K562 (cell line): ENCODE results near the gene PTCH2. TPM values are rescaled to one million over a fixed set of nuclear protein-coding genes. Genes with fewer than 3 reads are reported as not detected.

Experiments
- ARID2 ChIP-seq: fragments of 450-650 bp; IDR thresholded peaks from 2 replicates; pipeline ENCODE4 v1.6.1; 2017; ENCODE audit warnings: antibody characterized with exemption, mild to moderate bottlenecking
- ESRRB ChIP-seq: fragments of 250-450 bp; sonication (Bioruptor Pico); IDR thresholded peaks from 2 replicates; pipeline ENCODE4 v1.5.0; 2020; ENCODE audit warnings: mild to moderate bottlenecking, moderate library complexity, borderline replicate concordance
- GTF2A2 ChIP-seq: IDR thresholded peaks from 2 replicates; pipeline ENCODE4 v1.6.1; 2016; ENCODE audit warnings: mild to moderate bottlenecking, missing genetic modification characterization, missing compliant biosample characterization
- GTF2E2 ChIP-seq: fragments of 200-800 bp; sonication (Bioruptor generic); IDR thresholded peaks from 2 replicates; pipeline ENCODE4 v1.6.1; 2016; ENCODE audit warnings: missing genetic modification characterization, missing compliant biosample characterization
- KLF16 ChIP-seq: IDR thresholded peaks from 2 replicates; pipeline ENCODE4 v1.6.1; 2016; ENCODE audit warnings: antibody characterized with exemption
- MBD2 ChIP-seq: sonication (generic); IDR thresholded peaks from 2 replicates; pipeline ENCODE4 v1.6.1; 2016; ENCODE audit warnings: low read depth, borderline replicate concordance
- MCM3 ChIP-seq: fragments of 450-650 bp; IDR thresholded peaks from 2 replicates; pipeline ENCODE4 v1.6.1; 2016
- NCOA4 ChIP-seq: fragments of 450-650 bp; IDR thresholded peaks from 2 replicates; pipeline ENCODE4 v1.6.1; 2018; ENCODE audit warnings: mild to moderate bottlenecking; ENCODE audit not compliant: partially characterized antibody
- NR3C1 ChIP-seq: sonication (generic); formaldehyde crosslinking; IDR thresholded peaks from 2 replicates; pipeline ENCODE4 v1.8.1; 2022; ENCODE audit warnings: missing genetic modification reagents
- SAFB2 ChIP-seq: fragments of 200-400 bp; formaldehyde crosslinking; IDR thresholded peaks from 2 replicates; pipeline ENCODE4 v1.6.1; 2018; ENCODE audit warnings: borderline replicate concordance, low read length, low read depth, moderate library complexity; ENCODE audit not compliant: severe bottlenecking
- THRAP3 ChIP-seq: fragments of 450-650 bp; IDR thresholded peaks from 2 replicates; pipeline ENCODE4 v1.6.1; 2016; ENCODE audit warnings: mild to moderate bottlenecking, inconsistent platforms, borderline replicate concordance
- ZBTB8A ChIP-seq: fragments of 450-650 bp; IDR thresholded peaks from 2 replicates; pipeline ENCODE4 v1.6.1; 2018; ENCODE audit warnings: mild to moderate bottlenecking, moderate library complexity; ENCODE audit not compliant: partially characterized antibody
- ZC3H11A ChIP-seq: IDR thresholded peaks from 2 replicates; pipeline ENCODE4 v1.6.1; 2012; ENCODE audit warnings: low read depth, low read length, improper control_type of control experiment
- ZSCAN29 ChIP-seq: fragments of 450-650 bp; IDR thresholded peaks from 2 replicates; pipeline ENCODE4 v1.6.1; 2017
- polyA plus RNA-seq, 8 experiments: library from polyadenylated mRNA; depleted of rRNA in 4 of 8; stranded (reverse) in 5 of 8; unstranded in 3 of 8; fragments of >200 nt; fragmentation: Nextera tagmentation in 2 of 8; fragmentation: Illumina TruSeq in 1 of 8; extraction: Ambion mirVana in 2 of 8; extraction: Trizol in 1 of 8; gene quantifications; 2 replicates each; pipeline versions ENCODE4 v1.2.1 to v1.2.3, GENCODE V29; 2011 to 2014; ENCODE audit warnings: inconsistent platforms in 1 of 8, missing spikeins in 1 of 8
- total RNA-seq, 7 experiments: library from RNA; depleted of rRNA in 6 of 7; stranded (reverse); fragments of >200 nt in 6 of 7; fragmentation: Illumina TruSeq in 2 of 7; extraction: Trizol in 2 of 7; gene quantifications; 2 replicates each; pipeline versions ENCODE4 v1.2.1 to v1.2.3, GENCODE V29; 2011 to 2021; ENCODE audit warnings: low replicate concordance in 1 of 7
- TF ChIP-seq, protein P1 (sequence below), 2 experiments: fragments of 450-650 bp; IDR thresholded peaks; 2 replicates each; pipeline ENCODE4 v1.6.1; 2016; ENCODE audit warnings: mild to moderate bottlenecking in 2 of 2, borderline replicate concordance in 1 of 2, low read depth in 1 of 2, moderate library complexity in 1 of 2
- TF ChIP-seq, protein P2 (sequence below): fragments of 450-650 bp; IDR thresholded peaks from 2 replicates; pipeline ENCODE4 v1.6.1; 2016; ENCODE audit warnings: borderline replicate concordance
- TF ChIP-seq, protein P3 (sequence below): fragments of 450-650 bp; formaldehyde crosslinking; IDR thresholded peaks from 2 replicates; pipeline ENCODE4 v1.4.0; 2020; ENCODE audit warnings: mild to moderate bottlenecking, mixed read lengths

The PTCH2 gene
- total and polyA plus RNA-seq, 9 of the 15 experiments (the other 6 are each of a cell fraction or from before 2014, with no cell fraction given): 0.15 to 27.3 (median 0.48) TPM; not detected in 1

DNA sequence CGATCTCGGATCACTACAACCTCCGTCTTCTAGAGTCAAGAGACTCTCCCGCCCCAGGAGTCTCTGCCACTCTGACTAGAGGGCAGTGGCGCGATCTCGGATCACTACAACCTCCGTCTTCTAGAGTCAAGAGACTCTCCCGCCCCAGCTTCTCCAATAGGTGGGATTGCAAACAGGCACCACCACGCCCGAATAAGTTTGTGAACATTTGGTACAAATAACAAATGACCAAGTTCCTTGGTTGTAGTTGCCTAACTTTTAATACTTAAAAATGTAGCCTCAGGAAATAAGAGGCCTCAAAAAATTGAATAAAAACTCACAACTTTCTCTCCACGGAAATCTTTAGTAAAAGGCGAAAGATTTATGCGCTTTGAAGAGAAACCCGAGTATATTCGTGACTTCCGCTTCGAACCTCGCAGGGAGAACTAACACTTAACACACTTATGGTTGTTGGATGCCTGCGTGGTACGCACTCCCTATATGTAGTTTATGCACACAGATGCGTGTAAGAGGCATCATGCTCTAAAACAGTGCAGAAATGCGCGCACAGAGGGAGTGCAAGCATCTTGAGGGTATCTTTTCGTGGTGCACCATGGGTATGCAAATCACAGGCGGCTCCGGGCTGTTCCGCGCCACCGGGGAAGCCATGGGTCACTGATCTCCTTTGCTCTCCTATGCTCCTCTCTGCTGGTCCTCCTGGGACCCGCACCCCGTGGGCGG lies 23.3 kb downstream of the PTCH2 start (continued):
- TF ChIP-seq, protein P1, sequence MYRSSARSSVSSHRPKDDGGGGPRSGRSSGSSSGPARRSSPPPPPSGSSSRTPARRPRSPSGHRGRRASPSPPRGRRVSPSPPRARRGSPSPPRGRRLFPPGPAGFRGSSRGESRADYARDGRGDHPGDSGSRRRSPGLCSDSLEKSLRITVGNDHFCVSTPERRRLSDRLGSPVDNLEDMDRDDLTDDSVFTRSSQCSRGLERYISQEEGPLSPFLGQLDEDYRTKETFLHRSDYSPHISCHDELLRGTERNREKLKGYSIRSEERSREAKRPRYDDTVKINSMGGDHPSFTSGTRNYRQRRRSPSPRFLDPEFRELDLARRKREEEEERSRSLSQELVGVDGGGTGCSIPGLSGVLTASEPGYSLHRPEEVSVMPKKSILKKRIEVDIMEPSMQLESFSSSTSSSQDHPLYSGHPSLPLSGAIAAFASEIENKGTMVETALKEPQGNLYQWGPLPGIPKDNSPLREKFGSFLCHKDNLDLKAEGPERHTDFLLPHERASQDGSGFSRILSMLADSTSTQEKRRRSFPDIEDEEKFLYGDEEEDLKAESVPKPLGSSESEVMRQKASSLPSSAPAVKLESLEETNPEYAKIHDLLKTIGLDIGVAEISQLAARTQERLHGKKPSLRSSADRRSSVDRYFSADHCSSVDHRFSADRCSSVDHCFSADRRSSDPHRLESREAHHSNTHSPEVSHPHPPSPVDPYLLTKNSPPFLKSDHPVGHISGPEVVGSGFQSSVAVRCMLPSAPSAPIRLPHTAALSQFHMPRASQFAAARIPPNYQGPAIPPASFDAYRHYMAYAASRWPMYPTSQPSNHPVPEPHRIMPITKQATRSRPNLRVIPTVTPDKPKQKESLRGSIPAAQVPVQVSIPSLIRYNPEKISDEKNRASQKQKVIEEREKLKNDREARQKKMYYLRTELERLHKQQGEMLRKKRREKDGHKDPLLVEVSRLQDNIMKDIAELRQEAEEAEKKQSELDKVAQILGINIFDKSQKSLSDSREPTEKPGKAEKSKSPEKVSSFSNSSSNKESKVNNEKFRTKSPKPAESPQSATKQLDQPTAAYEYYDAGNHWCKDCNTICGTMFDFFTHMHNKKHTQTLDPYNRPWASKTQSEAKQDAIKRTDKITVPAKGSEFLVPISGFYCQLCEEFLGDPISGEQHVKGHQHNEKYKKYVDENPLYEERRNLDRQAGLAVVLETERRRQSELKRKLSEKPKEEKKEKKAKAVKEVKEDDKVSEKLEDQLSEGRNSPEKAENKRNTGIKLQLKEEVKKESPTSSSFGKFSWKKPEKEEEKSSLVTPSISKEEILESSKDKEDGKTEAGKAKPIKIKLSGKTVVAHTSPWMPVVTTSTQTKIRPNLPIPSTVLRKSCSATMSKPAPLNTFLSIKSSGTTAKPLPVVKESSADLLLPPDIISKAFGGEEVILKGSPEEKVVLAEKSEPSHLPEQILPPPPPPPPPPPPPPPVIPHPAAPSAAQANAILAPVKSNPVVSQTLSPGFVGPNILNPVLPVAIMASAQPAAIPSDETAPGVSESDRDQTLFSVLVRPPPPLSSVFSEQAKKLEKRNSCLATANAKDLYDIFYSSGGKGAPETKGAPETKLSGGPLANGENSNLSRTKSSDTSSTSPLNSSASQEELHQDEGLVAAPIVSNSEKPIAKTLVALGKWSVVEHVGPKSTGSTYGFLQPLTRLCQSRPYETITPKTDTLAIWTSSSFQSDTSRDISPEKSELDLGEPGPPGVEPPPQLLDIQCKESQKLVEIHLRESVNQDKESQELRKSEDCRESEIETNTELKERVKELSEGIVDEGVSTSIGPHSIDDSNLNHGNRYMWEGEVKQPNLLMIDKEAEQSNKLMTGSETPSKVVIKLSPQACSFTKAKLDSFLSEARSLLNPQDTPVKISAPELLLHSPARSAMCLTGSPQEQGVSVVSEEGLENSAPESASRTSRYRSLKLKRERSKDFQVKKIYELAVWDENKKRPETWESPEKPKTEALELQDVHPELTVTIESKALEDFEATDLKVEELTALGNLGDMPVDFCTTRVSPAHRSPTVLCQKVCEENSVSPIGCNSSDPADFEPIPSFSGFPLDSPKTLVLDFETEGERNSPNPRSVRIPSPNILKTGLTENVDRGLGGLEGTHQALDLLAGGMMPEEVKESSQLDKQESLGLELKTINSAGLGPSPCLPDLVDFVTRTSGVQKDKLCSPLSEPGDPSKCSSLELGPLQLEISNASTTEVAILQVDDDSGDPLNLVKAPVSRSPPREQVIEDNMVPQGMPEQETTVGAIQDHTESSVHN (IDR thresholded peaks at IDR 0.05; ENCODE audit: borderline replicate concordance in 1 of 2, low read depth in 1 of 2): peak in 1 of 2 experiments; percentile 99; a peak in 2 of 4 replicates
- no peak for TF ChIP-seq NR3C1 (CRISPR knock-in tag)
- TF ChIP-seq KLF16: peak; percentile 56
- no peak for TF ChIP-seq ZBTB8A
- TF ChIP-seq MBD2: peak; percentile 95
- TF ChIP-seq SAFB2: no peak
- peak; percentile 76; the same call in 1 of the 2 replicates for TF ChIP-seq ESRRB (CRISPR knock-in tag)
- peak; percentile 99 for TF ChIP-seq GTF2A2
- TF ChIP-seq, protein P2, sequence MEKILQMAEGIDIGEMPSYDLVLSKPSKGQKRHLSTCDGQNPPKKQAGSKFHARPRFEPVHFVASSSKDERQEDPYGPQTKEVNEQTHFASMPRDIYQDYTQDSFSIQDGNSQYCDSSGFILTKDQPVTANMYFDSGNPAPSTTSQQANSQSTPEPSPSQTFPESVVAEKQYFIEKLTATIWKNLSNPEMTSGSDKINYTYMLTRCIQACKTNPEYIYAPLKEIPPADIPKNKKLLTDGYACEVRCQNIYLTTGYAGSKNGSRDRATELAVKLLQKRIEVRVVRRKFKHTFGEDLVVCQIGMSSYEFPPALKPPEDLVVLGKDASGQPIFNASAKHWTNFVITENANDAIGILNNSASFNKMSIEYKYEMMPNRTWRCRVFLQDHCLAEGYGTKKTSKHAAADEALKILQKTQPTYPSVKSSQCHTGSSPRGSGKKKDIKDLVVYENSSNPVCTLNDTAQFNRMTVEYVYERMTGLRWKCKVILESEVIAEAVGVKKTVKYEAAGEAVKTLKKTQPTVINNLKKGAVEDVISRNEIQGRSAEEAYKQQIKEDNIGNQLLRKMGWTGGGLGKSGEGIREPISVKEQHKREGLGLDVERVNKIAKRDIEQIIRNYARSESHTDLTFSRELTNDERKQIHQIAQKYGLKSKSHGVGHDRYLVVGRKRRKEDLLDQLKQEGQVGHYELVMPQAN: no peak
- TF ChIP-seq THRAP3: peak; percentile 99
- peak; percentile 80; the same call in 1 of the 2 replicates for TF ChIP-seq ZSCAN29
- TF ChIP-seq MCM3: no peak
- TF ChIP-seq ARID2: no peak
- TF ChIP-seq, protein P3, sequence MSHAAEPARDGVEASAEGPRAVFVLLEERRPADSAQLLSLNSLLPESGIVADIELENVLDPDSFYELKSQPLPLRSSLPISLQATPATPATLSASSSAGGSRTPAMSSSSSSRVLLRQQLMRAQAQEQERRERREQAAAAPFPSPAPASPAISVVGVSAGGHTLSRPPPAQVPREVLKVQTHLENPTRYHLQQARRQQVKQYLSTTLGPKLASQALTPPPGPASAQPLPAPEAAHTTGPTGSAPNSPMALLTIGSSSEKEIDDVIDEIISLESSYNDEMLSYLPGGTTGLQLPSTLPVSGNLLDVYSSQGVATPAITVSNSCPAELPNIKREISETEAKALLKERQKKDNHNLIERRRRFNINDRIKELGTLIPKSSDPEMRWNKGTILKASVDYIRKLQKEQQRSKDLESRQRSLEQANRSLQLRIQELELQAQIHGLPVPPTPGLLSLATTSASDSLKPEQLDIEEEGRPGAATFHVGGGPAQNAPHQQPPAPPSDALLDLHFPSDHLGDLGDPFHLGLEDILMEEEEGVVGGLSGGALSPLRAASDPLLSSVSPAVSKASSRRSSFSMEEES (CRISPR knock-in tag): no peak
- peak; percentile 100 for TF ChIP-seq GTF2E2 (tag)
- TF ChIP-seq NCOA4: peak; percentile 96
- peak; percentile 36; the same call in 1 of the 2 replicates for TF ChIP-seq ZC3H11A
